CD8-positive, alpha-beta memory T cell (primary cell): ENCODE data around the gene PATJ. TPM values are rescaled to one million over a fixed set of nuclear protein-coding genes. Genes with fewer than 3 reads are reported as not detected.
"Not testable (repeated sequence)": the region's sequence is repeated elsewhere in the genome, so short reads cannot be mapped to it uniquely, and the experiment has no call there.

ENCODE experiments used
- CTCF ChIA-PET: fragments of 350-600 bp; sonication (Branson Sonifier 250); formaldehyde crosslinking; loops from one replicate; lab custom pipeline; 2021; ENCODE audit warnings: antibody characterized with exemption; lab: Charles Lee
- POLR2A ChIA-PET: fragments of 350-600 bp; sonication (Branson Sonifier 250); formaldehyde crosslinking; loops from one replicate; lab custom pipeline; 2021; ENCODE audit warnings: antibody characterized with exemption; lab: Charles Lee
- DNase-seq, 5 donors: peaks; one replicate each; pipeline versions ENCODE4 v3.0.0 to v3.0.0-alpha.2; 2020 to 2022; ENCODE audit warnings: mixed read lengths in 1 of 5
- H3K27ac ChIP-seq: one replicate; pipeline ENCODE4 v1.7.0; 2013; ENCODE audit warnings: low read depth, mild to moderate bottlenecking, low read length, moderate library complexity
- H3K27me3 ChIP-seq: 2 replicates; pipeline ENCODE4 v1.7.0; 2013; ENCODE audit warnings: low read length, mild to moderate bottlenecking; ENCODE audit not compliant: insufficient read depth, poor library complexity, severe bottlenecking
- H3K36me3 ChIP-seq: 2 replicates; pipeline ENCODE4 v1.7.0; 2013; ENCODE audit warnings: mild to moderate bottlenecking, low read length, moderate library complexity; ENCODE audit not compliant: insufficient read depth
- H3K4me1 ChIP-seq: 2 replicates; pipeline ENCODE4 v1.7.0; 2013; ENCODE audit warnings: mild to moderate bottlenecking, low read length, moderate library complexity; ENCODE audit not compliant: insufficient read depth
- H3K4me3 ChIP-seq: 2 replicates; pipeline ENCODE4 v1.7.0; 2013; ENCODE audit warnings: mild to moderate bottlenecking, low read length
- H3K9me3 ChIP-seq: 2 replicates; pipeline ENCODE4 v1.7.0; 2013; ENCODE audit warnings: mild to moderate bottlenecking, low read length
- H3K27ac Mint-ChIP-seq, 8 donors: one replicate each; pipeline ENCODE4 v1.8.0; 2020 to 2021; ENCODE audit warnings: mixed read lengths in 8 of 8, mild to moderate bottlenecking in 6 of 8, inconsistent platforms in 3 of 8, moderate library complexity in 3 of 8
- H3K27me3 Mint-ChIP-seq, 2 donors: one replicate each; pipeline ENCODE4 v1.8.0; 2020 to 2021; ENCODE audit warnings: mixed read lengths in 2 of 2, mild to moderate bottlenecking in 1 of 2, moderate library complexity in 1 of 2
- H3K36me3 Mint-ChIP-seq, 3 donors: one replicate each; pipeline ENCODE4 v1.8.0; 2020 to 2021; ENCODE audit warnings: mixed read lengths in 3 of 3, inconsistent platforms in 1 of 3, mild to moderate bottlenecking in 1 of 3
- H3K4me1 Mint-ChIP-seq, 3 donors: one replicate each; pipeline ENCODE4 v1.8.0; 2020 to 2021; ENCODE audit warnings: mixed read lengths in 3 of 3, inconsistent platforms in 1 of 3, mild to moderate bottlenecking in 1 of 3
- H3K4me3 Mint-ChIP-seq, 7 donors: one replicate each; pipeline ENCODE4 v1.8.0; 2020 to 2021; ENCODE audit warnings: mixed read lengths in 7 of 7, mild to moderate bottlenecking in 6 of 7, moderate library complexity in 4 of 7, inconsistent platforms in 2 of 7
- H3K9me3 Mint-ChIP-seq, 5 donors: one replicate each; pipeline ENCODE4 v1.8.0; 2020 to 2022; ENCODE audit warnings: mixed read lengths in 5 of 5, mild to moderate bottlenecking in 3 of 5, moderate library complexity in 2 of 5, inconsistent platforms in 1 of 5
- polyA plus RNA-seq: library from polyadenylated mRNA; unstranded; fragments of 300-500 nt; fragmentation: Illumina TruSeq; gene quantifications from one replicate; pipeline ENCODE4 v1.2.3, GENCODE V29; 2021
- total RNA-seq, 2 experiments: library from RNA; stranded (reverse); gene quantifications; one replicate each; pipeline ENCODE4 v1.2.3, GENCODE V29; 2021

Gene PATJ
- total and polyA plus RNA-seq, 3 experiments from 2014 or later, result 9.8 to 24.4 (median 10.3) TPM

GRCh38 chr1:61812916-61813315, 70.6 kb downstream of the PATJ start:
- Histone ChIP-seq H3K27me3 (no peaks in the 10 kb centered on the region), H3K4me1 (no peaks in the 10 kb centered on the region), H3K36me3 (no peaks in the 10 kb centered on the region), H3K27ac (no peak overlapping the region), H3K9me3 (no peaks in the 10 kb centered on the region), H3K4me3 (no peak overlapping the region)
- H3K27ac Mint-ChIP-seq, result peak overlapping the region in 1 of 8 donors; percentile 12
- H3K4me3 Mint-ChIP-seq, result no peak overlapping the region
- POLR2A ChIA-PET, result no interaction called here
- no peaks in the 10 kb centered on the region for H3K4me1 Mint-ChIP-seq
- no peaks in the 10 kb centered on the region for H3K9me3 Mint-ChIP-seq
- no peak for DNase-seq
- H3K36me3 Mint-ChIP-seq, result peaks cover 4 to 47% (median 17%) of the 10 kb centered on the region in 3 donors
- H3K27me3 Mint-ChIP-seq, result no peaks in the 10 kb centered on the region
- CTCF ChIA-PET, result no interaction called here

- peaks cover 4 to 50% (median 26%) of the 10 kb centered on the region in 3 donors for H3K36me3 Mint-ChIP-seq
- no peaks in the 10 kb centered on the region for H3K27me3 Mint-ChIP-seq
- H3K4me1 ChIP-seq, result no peaks in the 10 kb centered on the region
- POLR2A ChIA-PET, result no interaction called here
- no peaks in the 10 kb centered on the region for H3K36me3 ChIP-seq
- no peaks in the 10 kb centered on the region for H3K9me3 ChIP-seq
- no peak overlapping the region for H3K27ac Mint-ChIP-seq
- no peak overlapping the region for H3K27ac ChIP-seq
- no peak overlapping the region for H3K4me3 Mint-ChIP-seq
- CTCF ChIA-PET, result no interaction called here
- H3K4me1 Mint-ChIP-seq, result no peaks in the 10 kb centered on the region
- no peak overlapping the region for H3K4me3 ChIP-seq
- H3K9me3 Mint-ChIP-seq, result no peaks in the 10 kb centered on the region
- no peak for DNase-seq
- no peaks in the 10 kb centered on the region for H3K27me3 ChIP-seq
Observed at GRCh38 chr1:61816191-61816590, 73.9 kb downstream of the PATJ start.

- no peak overlapping the region for H3K27ac Mint-ChIP-seq
- CTCF ChIA-PET, result no interaction called here
- Histone ChIP-seq H3K4me1 (no peaks in the 10 kb centered on the region), H3K4me3 (no peak overlapping the region), H3K27ac (no peak overlapping the region), H3K27me3 (no peaks in the 10 kb centered on the region), H3K36me3 (peaks cover 9% of the 10 kb centered on the region), H3K9me3 (no peaks in the 10 kb centered on the region)
- H3K36me3 Mint-ChIP-seq, result peaks cover 16 to 66% (median 38%) of the 10 kb centered on the region in 3 donors
- POLR2A ChIA-PET, result no interaction called here
- H3K4me1 Mint-ChIP-seq, result no peaks in the 10 kb centered on the region
- no peaks in the 10 kb centered on the region for H3K27me3 Mint-ChIP-seq
- no peak for DNase-seq
- H3K4me3 Mint-ChIP-seq, result no peak overlapping the region
- H3K9me3 Mint-ChIP-seq, result no peaks in the 10 kb centered on the region
Observed at GRCh38 chr1:61818992-61819391, 76.7 kb downstream of the PATJ start.

- CTCF ChIA-PET, result no interaction called here
- no peak for DNase-seq
- POLR2A ChIA-PET, result no interaction called here
Observed at GRCh38 chr1:61819421-61819820, 77.1 kb downstream of the PATJ start.

GRCh38 chr1:61825393-61825792, 83.1 kb downstream of the PATJ start:
- POLR2A ChIA-PET, result no interaction called here
- Histone ChIP-seq H3K4me1 (no peaks in the 10 kb centered on the region), H3K27me3 (no peaks in the 10 kb centered on the region), H3K4me3 (no peak overlapping the region), H3K9me3 (no peaks in the 10 kb centered on the region), H3K27ac (no peak overlapping the region), H3K36me3 (peaks cover 23% of the 10 kb centered on the region)
- Mint-ChIP-seq H3K9me3 (no peaks in the 10 kb centered on the region), H3K27me3 (no peaks in the 10 kb centered on the region), H3K4me1 (no peaks in the 10 kb centered on the region), H3K4me3 (no peak overlapping the region), H3K27ac (peak overlapping the region in 1 of 8 donors; percentile 21), H3K36me3 (peaks cover 27 to 87% (median 49%) of the 10 kb centered on the region in 3 donors)
- CTCF ChIA-PET, result no interaction called here
- DNase-seq, result no peak

More at GRCh38 chr1:61819421-61819820, 77.1 kb downstream of the PATJ start:
- H3K4me1 Mint-ChIP-seq, result no peaks in the 10 kb centered on the region
- no peak overlapping the region for H3K27ac Mint-ChIP-seq
- no peaks in the 10 kb centered on the region for H3K27me3 Mint-ChIP-seq
- no peaks in the 10 kb centered on the region for H3K9me3 Mint-ChIP-seq
- H3K4me1 ChIP-seq, result no peaks in the 10 kb centered on the region
- H3K27me3 ChIP-seq, result no peaks in the 10 kb centered on the region
- H3K4me3 ChIP-seq, result no peak overlapping the region
- H3K36me3 Mint-ChIP-seq, result peaks cover 17 to 68% (median 38%) of the 10 kb centered on the region in 3 donors
- no peaks in the 10 kb centered on the region for H3K9me3 ChIP-seq
- H3K36me3 ChIP-seq, result peaks cover 9% of the 10 kb centered on the region
- no peak overlapping the region for H3K27ac ChIP-seq
- H3K4me3 Mint-ChIP-seq, result no peak overlapping the region

GRCh38 chr1:61828805-61829204, 86.5 kb downstream of the PATJ start:
- Histone ChIP-seq H3K4me3 (no peak overlapping the region), H3K36me3 (peaks cover 14% of the 10 kb centered on the region), H3K27me3 (no peaks in the 10 kb centered on the region), H3K9me3 (no peaks in the 10 kb centered on the region), H3K27ac (no peak overlapping the region), H3K4me1 (no peaks in the 10 kb centered on the region)
- peaks cover 21 to 83% (median 34%) of the 10 kb centered on the region in 3 donors for H3K36me3 Mint-ChIP-seq
- no peak for DNase-seq
- H3K27me3 Mint-ChIP-seq, result no peaks in the 10 kb centered on the region
- H3K4me1 Mint-ChIP-seq, result no peaks in the 10 kb centered on the region
- no peaks in the 10 kb centered on the region for H3K9me3 Mint-ChIP-seq
- no peak overlapping the region for H3K4me3 Mint-ChIP-seq
- H3K27ac Mint-ChIP-seq, result peak overlapping the region in 1 of 8 donors; percentile 70
- ChIA-PET POLR2A (no interaction called here), CTCF (no interaction called here)

- no peak overlapping the region for H3K4me3 ChIP-seq
- ChIA-PET POLR2A (no interaction called here), CTCF (no interaction called here)
- no peaks in the 10 kb centered on the region for H3K4me1 ChIP-seq
- H3K27ac ChIP-seq, result no peak overlapping the region
- H3K27me3 ChIP-seq, result no peaks in the 10 kb centered on the region
- Mint-ChIP-seq H3K4me1 (no peaks in the 10 kb centered on the region), H3K27me3 (no peaks in the 10 kb centered on the region), H3K27ac (peak overlapping the region in 1 of 8 donors; percentile 28), H3K9me3 (no peaks in the 10 kb centered on the region), H3K36me3 (peaks cover 3 to 41% (median 10%) of the 10 kb centered on the region in 3 donors), H3K4me3 (no peak overlapping the region)
- H3K36me3 ChIP-seq, result no peaks in the 10 kb centered on the region
- DNase-seq, result no peak
- H3K9me3 ChIP-seq, result no peaks in the 10 kb centered on the region
Observed at GRCh38 chr1:61836649-61837048, 94.4 kb downstream of the PATJ start.

GRCh38 chr1:61837607-61838006, 95.3 kb downstream of the PATJ start:
- H3K4me1 Mint-ChIP-seq, H3K27ac ChIP-seq, H3K4me1 ChIP-seq, H3K9me3 ChIP-seq, DNase-seq, H3K4me3 Mint-ChIP-seq, POLR2A ChIA-PET, H3K9me3 Mint-ChIP-seq, H3K27ac Mint-ChIP-seq, H3K27me3 ChIP-seq, H3K36me3 ChIP-seq, CTCF ChIA-PET, H3K27me3 Mint-ChIP-seq, H3K4me3 ChIP-seq: not testable (repeated sequence)
- peaks cover 3 to 39% (median 8%) of the 10 kb centered on the region in 3 donors for H3K36me3 Mint-ChIP-seq
